ENCODE results near the gene CACNB2.

CACNB2 gene

GRCh38 chr10:18297659-18298058 lies 157.4 kb downstream of the CACNB2 start:
- H3K4me3 ChIP-seq (ENCODE audit: low read depth, low read length): no peak overlapping the region
- TF ChIP-seq CTCF (IDR thresholded peaks at IDR 0.05; ENCODE audit: borderline replicate concordance, insufficient read depth, low read depth, low read length): no peak

- no peak overlapping the region for H3K4me3 ChIP-seq (ENCODE audit: low read depth, low read length)
These were observed 158.0 kb downstream of the CACNB2 start for GRCh38 chr10:18298256-18298655.

GRCh38 chr10:18303851-18304801 lies 163.9 kb downstream of the CACNB2 start:
- TF ChIP-seq CTCF (IDR thresholded peaks at IDR 0.05; ENCODE audit: borderline replicate concordance, insufficient read depth, low read depth, low read length): no peak
- no peak overlapping the region for H3K4me3 ChIP-seq (ENCODE audit: low read depth, low read length)

More at GRCh38 chr10:18298256-18298655, 158.0 kb downstream of the CACNB2 start:
- TF ChIP-seq CTCF (IDR thresholded peaks at IDR 0.05; ENCODE audit: borderline replicate concordance, insufficient read depth, low read depth, low read length): no peak

- H3K4me3 ChIP-seq (ENCODE audit: low read depth, low read length): no peak overlapping the region
- no peak for TF ChIP-seq CTCF (IDR thresholded peaks at IDR 0.05; ENCODE audit: borderline replicate concordance, insufficient read depth, low read depth, low read length)
These were observed 165.8 kb downstream of the CACNB2 start for GRCh38 chr10:18306031-18306430.

GRCh38 chr10:18308600-18308999 lies 168.4 kb downstream of the CACNB2 start:
- H3K4me3 ChIP-seq (ENCODE audit: low read depth, low read length): no peak overlapping the region
- no peak for TF ChIP-seq CTCF (IDR thresholded peaks at IDR 0.05; ENCODE audit: borderline replicate concordance, insufficient read depth, low read depth, low read length)

- no peak overlapping the region for H3K4me3 ChIP-seq (ENCODE audit: low read depth, low read length)
- TF ChIP-seq CTCF (IDR thresholded peaks at IDR 0.05; ENCODE audit: borderline replicate concordance, insufficient read depth, low read depth, low read length): no peak
These were observed 170.5 kb downstream of the CACNB2 start for GRCh38 chr10:18310761-18311160.
